Activated CD8-positive, alpha-beta memory T cell treated with anti-CD3 and anti-CD28 coated beads for 48 hours (primary cell): ENCODE data around the gene KDM7A.
A peak's percentile ranks its signal among the peaks of the same experiment; 100 is the strongest.
"Not testable (repeated sequence)": the region's sequence is repeated elsewhere in the genome, so short reads cannot be mapped to it uniquely, and the experiment has no call there.

Experiments
- DNase-seq, 3 experiments: peaks; one replicate each; pipeline ENCODE4 v3.0.0-alpha.2; 2020; ENCODE audit warnings: low read depth in 2 of 3, low spot score in 2 of 3

Gene KDM7A

DNA sequence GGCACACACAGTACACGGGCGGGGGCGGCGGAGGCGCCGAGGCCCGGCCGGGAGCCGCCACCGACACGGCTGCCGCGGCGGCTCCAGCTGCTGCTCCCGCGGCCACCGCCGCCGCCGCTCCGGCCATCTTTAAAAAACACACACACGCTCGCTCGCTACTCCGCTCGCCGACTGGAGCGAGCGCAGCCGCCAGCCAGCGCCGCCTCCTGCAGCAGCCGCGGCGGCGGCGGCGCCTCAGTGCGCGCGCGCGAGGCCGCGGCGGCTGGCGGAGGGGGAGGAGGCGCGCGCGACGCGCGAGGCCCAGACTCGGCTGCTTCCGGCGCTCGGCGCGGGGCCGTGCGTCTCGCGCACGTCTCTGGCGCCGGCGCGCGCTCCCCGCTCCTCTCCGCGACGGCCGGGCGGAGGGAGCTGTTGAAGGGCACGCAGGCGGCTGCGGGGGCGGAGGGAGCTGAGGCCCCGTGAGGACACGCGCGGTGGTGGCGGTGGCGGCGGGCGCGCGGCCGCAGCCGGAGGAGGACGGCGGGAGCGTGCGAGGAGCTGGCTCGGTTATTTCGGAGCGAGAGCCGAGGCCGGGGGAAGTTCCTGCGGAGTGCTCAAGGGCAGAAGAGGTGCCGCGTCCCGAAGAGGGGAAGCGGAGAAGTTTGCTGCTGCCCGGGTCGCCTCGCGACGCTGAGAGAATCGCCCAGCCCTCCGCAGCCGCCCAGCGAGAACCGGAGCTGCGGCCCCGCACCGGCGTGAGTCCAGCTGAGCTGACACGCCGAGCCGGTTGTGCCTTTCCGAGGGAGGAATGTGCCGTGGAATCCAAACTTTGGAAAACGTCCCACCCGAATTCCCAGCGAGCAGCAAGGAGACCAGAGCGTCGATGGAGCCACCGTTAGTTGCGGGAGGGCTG is at the start of gene KDM7A:
Gene KDM7A (minus strand): TSS at position 173 of the 892 bp plus-strand sequence. CDS start 46 bp downstream, at position 127.
- DNase-seq, result peak; percentile 73 to 81 (median 75)

DNA sequence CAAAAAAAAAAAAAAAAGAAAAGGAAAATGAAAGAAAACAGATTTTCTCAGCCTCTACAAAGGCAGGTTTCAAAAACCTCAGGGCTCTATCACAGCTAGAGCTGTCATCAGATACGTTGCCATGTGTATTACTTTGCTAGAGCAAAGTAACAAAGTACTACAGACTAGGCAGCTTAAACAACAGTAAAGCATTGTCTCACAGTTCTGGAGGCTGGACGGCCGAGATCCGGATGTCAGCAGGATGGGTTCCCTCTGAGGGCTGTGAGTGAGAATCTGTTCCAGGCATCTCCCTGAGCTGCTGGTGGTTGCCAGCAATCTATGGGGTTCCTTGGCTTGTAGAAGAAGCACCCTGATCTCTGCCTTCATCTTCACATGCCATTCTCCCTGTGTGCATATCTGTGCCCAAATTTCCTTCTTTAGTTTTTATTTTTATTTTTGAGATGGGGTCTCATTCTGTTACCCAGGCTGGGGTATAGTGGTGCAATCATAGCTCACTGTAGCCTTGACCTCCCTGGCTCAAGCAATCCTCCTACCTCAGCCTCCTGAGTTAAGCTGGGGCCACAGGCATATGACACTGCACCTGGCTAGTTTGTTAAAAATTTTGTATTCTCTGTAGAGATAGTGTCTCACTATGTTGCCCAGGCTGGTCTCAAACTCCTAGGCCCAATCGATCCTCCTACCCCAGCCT is 48.9 kb upstream of the KDM7A start:
- DNase-seq, result no peak

DNA sequence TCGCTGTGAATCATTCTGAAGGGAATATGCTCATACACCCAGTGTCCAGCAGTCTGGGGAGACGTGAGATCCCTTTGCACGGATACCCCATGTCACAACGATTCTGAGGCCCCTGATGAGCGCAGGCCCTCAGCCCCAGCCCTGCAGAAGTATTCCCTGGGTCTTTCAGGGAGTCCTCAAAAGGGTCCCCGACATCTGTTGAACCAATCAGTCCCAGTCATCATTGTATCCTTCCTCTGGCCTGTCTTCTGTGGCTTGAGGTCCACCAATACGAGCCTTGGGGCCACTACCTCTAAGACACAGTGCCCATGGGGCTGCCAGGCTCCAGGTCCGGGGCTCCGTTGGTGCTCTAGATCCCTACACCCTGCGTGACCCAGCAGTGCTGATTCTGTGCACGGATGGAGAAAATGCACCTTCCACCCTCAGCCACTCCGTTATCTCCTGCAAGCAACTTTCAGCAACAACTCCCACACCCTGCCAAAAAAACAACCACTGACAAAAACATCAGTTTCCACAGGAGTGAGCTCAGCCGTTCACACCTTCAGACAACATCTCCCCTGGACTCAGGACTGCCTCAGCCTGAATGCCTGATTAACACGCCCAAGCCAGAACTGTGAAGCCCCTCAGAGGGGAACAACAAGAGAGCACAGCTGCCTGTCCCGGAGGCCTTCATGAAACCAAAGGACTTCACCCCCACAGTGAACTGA is 46.9 kb upstream of the KDM7A start:
- DNase-seq, result no peak

- no peak for DNase-seq
Observed at GRCh38 chr7:140222814-140223213, 46.0 kb upstream of the KDM7A start.

GRCh38 chr7:140219672-140220524 is 43.1 kb upstream of the KDM7A start:
- DNase-seq, result no peak

- no peak for DNase-seq
Observed at GRCh38 chr7:140218656-140219055, 41.9 kb upstream of the KDM7A start.

DNA sequence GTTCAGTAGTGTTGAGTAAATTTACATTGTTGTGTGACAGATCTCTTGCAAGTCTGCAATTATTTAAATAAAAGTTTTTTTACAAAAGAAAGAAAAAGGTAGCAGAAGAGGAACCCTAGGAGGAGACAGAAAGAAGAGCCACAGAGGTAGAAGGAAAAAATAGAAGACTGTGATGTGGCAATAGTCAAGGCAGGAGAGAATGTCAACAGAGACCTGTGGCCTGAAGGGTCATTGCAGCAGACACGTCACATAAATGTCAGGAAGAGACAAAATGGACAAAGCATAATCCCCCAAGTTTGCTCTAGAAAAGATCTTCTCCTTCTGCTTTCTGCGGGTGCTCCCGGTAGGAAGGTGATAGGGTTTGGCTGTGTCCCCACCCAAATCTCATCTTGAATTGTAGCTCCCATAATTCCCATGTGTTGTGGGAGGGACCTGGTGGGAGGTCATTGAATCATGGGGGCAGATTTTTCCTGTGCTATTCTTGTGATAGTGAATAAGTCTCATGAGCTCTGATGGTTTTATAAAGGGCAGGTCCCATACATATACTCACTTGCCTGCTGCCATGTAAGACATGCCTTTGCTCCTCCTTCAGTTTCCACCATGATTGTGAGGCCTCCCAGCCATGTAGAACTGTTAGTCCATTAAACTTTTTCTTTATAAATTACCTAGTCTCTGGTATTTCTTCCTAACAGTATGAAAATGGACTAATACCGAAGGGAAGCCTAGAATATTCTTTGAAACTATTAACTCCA is 41.1 kb upstream of the KDM7A start:
- no peak for DNase-seq

- no peak for DNase-seq
Observed at GRCh38 chr7:140215281-140215680, 38.5 kb upstream of the KDM7A start.

DNA sequence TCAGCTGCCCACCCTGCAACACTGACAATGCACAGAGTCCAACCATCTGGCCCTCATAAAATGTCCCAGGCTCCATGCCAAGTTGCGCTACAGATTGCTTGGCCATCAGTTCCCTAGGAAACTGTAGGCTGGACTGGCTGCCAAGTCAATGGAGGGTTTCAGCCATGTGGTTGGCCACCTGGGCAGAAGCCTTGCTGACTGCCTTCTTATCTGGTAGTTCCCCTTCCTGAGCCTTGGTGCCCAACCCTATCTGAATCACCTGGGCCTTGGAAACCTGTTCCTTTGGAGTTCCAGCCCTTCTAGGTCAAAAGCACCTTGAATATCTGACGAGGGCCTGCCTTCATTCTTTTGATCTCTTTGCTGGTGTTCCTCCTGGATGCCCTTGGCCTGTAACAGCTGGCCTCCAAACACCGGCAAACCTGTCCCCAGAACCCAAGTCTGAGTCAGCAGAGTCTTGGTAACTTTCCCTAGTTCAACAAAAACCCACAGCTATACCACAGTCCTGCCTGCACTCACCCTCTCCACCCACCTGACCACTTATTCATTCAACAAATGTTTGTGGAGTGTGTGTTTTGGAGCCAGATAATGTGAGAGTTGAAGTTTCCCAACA is 37.4 kb upstream of the KDM7A start:
- DNase-seq, result no peak

GRCh38 chr7:140213684-140214074 is 36.9 kb upstream of the KDM7A start:
- DNase-seq, result no peak

GRCh38 chr7:140212100-140212881 is 35.5 kb upstream of the KDM7A start:
- DNase-seq, result no peak

DNA sequence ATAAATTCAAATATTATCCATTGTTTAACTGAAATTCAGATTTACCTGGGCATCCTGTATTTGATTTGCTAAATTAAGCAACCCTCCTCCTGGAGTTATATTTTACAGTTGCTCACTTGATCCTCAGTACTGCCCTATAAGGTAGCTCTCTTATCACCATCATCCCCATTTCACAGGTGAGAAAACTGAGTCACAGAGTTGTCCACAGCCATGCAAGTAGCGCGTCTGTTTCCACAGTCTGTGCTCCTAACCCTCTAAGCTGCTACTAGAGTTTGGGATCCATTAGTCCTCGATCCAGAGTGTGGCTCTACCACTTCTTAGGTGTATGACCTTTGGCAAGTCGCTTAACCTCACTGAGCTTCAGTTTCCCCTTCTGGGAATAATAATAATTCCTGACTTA is 34.9 kb upstream of the KDM7A start:
- DNase-seq, result no peak

DNA sequence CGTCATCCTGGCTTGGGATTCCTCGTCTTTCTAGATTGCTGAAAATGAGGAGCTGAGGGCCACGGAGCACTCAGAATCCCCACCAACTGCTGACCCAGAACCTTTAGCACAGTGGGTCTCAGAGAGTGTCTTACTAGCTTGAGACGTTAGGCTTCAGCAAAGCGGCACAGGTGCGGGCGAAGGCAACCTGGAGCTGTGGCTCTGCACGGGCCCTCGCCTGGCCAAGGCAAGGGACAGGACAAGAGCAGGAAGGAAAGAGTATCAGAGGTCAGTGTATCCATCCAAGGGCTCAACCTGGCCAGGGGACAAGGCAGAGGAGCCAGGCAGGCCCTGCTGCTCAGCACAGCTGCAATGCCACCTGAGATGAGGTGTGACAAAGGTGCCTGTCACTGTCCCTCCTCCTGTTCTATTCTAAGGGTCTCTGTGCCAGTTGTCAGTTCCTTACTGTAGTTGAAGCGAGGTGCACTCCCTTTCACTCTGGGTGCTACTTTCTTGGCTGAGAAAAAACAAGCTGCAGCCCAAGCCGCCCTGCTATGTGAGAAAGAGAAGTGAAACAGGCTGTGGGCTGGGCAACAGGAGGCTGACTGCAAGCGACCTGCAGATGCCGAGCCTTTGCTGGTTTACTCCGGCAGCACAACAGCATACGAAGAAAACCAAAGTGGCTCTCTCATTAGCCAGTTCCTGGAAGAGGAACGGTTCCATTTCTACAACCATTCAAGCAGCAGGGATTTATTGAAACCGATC is 33.3 kb upstream of the KDM7A start:
- peak in 1 of 3 experiments; percentile 23 for DNase-seq

DNA sequence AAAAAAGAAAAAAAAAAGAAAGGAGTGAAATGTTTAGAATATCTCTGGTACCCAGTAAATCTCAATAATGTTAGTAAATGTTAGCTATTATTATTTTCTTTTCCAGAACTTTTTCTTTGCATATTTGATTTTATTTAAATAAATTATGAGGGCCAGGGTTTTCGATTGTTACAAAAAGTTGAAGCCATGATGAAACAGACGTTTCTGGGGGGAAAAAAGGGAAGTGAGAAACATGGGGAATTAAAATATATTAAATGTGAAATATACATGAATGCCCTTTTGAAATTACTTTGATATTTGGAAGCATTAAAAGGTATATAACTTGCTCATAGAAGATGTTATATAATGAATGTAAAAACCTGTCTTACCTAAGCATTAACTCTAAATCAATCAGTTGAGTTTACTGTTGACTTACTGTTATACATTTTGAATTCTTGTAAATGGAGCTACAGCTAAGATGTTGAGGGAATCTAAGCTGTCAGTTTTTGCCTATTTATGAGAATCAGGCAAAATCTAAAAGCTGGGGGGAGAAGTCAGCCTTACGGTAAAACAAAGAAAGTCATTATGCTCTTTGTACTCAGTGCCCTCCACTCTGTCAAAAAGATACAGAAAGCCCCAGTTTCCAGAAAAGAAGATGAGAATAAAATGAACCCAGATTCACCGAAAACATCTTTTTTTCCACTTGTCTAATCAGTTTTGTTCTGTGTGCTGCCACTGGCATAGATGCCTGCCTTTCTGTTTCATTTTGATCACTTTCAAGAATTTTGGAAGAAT is 30.0 kb upstream of the KDM7A start:
- DNase-seq, result no peak

- DNase-seq, result no peak
Observed at GRCh38 chr7:140205600-140205999, 28.8 kb upstream of the KDM7A start.

DNA sequence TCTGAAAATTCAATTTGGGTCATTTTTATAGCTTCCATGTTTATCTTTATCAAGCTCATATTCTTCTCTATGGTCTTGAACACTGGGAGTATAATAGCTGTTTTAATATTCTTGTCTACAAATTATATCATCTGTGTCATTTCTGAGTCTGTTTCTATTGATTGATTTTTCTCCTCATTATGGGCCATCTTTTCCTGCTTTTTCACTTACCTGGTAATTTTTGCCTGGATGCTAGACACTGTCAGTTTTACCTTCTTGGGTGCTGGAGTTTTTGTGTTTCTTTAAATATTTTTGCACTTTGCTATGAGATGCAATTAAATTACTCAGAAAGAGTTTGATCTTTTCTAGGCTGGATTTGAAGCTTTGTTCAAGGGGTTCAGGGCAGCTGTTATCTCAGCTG is 26.8 kb upstream of the KDM7A start:
- DNase-seq, result no peak

GRCh38 chr7:140202942-140203341 is 26.2 kb upstream of the KDM7A start:
- DNase-seq, result not testable (repeated sequence)
